WTC11 (cell line): ENCODE results near the gene PTPRK. TPM values are rescaled to one million over a fixed set of nuclear protein-coding genes. Genes with fewer than 3 reads are reported as not detected.

Source experiments
- ATAC-seq: fragments of 200-7000 bp; cut with Tn5 transposase; 2 replicates; pipeline ENCODE4 v1.10.0; 2021; ENCODE audit warnings: mild to moderate bottlenecking, moderate library complexity
- CTCF ChIA-PET: fragments of 300-600 bp; sonication (Branson Sonifier 250); formaldehyde crosslinking; loops from one replicate; lab custom pipeline; 2021; ENCODE audit warnings: antibody characterized with exemption; lab: Charles Lee
- POLR2A ChIA-PET: fragments of 350-600 bp; sonication (Branson Sonifier 250); formaldehyde crosslinking; loops from one replicate; lab custom pipeline; 2021; ENCODE audit warnings: antibody characterized with exemption; lab: Charles Lee
- DNase-seq: peaks from one replicate; pipeline ENCODE4 v3.0.0; 2021; ENCODE audit warnings: low spot score
- H3K27ac Mint-ChIP-seq: 2 replicates; pipeline ENCODE4 v1.8.0; 2021; ENCODE audit warnings: mixed read lengths
- H3K27me3 Mint-ChIP-seq: 2 replicates; pipeline ENCODE4 v1.8.0; 2021; ENCODE audit warnings: low read depth, mild to moderate bottlenecking, moderate library complexity, mixed read lengths
- H3K36me3 Mint-ChIP-seq: 2 replicates; pipeline ENCODE4 v1.8.0; 2021; ENCODE audit warnings: mixed read lengths
- H3K4me1 Mint-ChIP-seq: 2 replicates; pipeline ENCODE4 v1.8.0; 2022; ENCODE audit warnings: mixed read lengths
- H3K4me3 Mint-ChIP-seq: 2 replicates; pipeline ENCODE4 v1.8.0; 2021; ENCODE audit warnings: mild to moderate bottlenecking, moderate library complexity, mixed read lengths
- H3K9me3 Mint-ChIP-seq: 2 replicates; pipeline ENCODE4 v1.8.0; 2021; ENCODE audit warnings: mixed read lengths
- ETV6 ChIP-seq: sonication (generic); formaldehyde crosslinking; IDR thresholded peaks from 2 replicates; pipeline ENCODE4 v1.8.1; 2022; ENCODE audit warnings: mild to moderate bottlenecking, missing genetic modification reagents
- GRHL2 ChIP-seq: fragments of 250-450 bp; sonication (Bioruptor Pico); IDR thresholded peaks from 2 replicates; pipeline ENCODE4 v1.8.0; 2022; ENCODE audit warnings: mild to moderate bottlenecking, moderate library complexity; ENCODE audit not compliant: insufficient replicate concordance, severe bottlenecking
- JUN ChIP-seq: sonication (generic); formaldehyde crosslinking; IDR thresholded peaks from 2 replicates; pipeline ENCODE4 v1.8.0; 2023; ENCODE audit warnings: mild to moderate bottlenecking, missing genetic modification reagents
- KAT7 ChIP-seq: sonication (generic); formaldehyde crosslinking; IDR thresholded peaks from 2 replicates; pipeline ENCODE4 v1.8.1; 2023; ENCODE audit warnings: missing genetic modification reagents, mild to moderate bottlenecking, borderline replicate concordance
- MYBL2 ChIP-seq: sonication (generic); formaldehyde crosslinking; IDR thresholded peaks from 2 replicates; pipeline ENCODE4 v1.8.1; 2023; ENCODE audit warnings: mild to moderate bottlenecking, moderate library complexity, missing genetic modification reagents
- RELA ChIP-seq: sonication (generic); formaldehyde crosslinking; IDR thresholded peaks from 2 replicates; pipeline ENCODE4 v1.8.1; 2022; ENCODE audit warnings: missing genetic modification reagents, mild to moderate bottlenecking, borderline replicate concordance
- SP1 ChIP-seq: sonication (generic); formaldehyde crosslinking; conservative IDR thresholded peaks from 2 replicates; pipeline ENCODE4 v1.8.1; 2022; ENCODE audit warnings: missing genetic modification reagents
- ZNF138 ChIP-seq: sonication (generic); formaldehyde crosslinking; conservative IDR thresholded peaks from 2 replicates; pipeline ENCODE4 v1.8.1; 2022; ENCODE audit warnings: mild to moderate bottlenecking, moderate library complexity, missing genetic modification reagents
- ZNF232 ChIP-seq: sonication (generic); formaldehyde crosslinking; IDR thresholded peaks from 2 replicates; pipeline ENCODE4 v1.8.0; 2022; ENCODE audit warnings: mild to moderate bottlenecking, missing genetic modification reagents
- total RNA-seq: library from RNA; stranded (reverse); gene quantifications from 3 replicates; pipeline ENCODE4 v1.2.3, GENCODE V29; 2021
- TF ChIP-seq, protein P1 (sequence below): sonication (generic); formaldehyde crosslinking; IDR thresholded peaks from 2 replicates; pipeline ENCODE4 v1.8.0; 2022; ENCODE audit warnings: mild to moderate bottlenecking, missing genetic modification reagents
- TF ChIP-seq, protein P2 (sequence below): sonication (generic); formaldehyde crosslinking; IDR thresholded peaks from 2 replicates; pipeline ENCODE4 v1.8.1; 2023; ENCODE audit warnings: mild to moderate bottlenecking, missing genetic modification reagents, moderate library complexity
- TF ChIP-seq, protein P3 (sequence below): fragments of 250-450 bp; sonication (Bioruptor Pico); conservative IDR thresholded peaks from 2 replicates; pipeline ENCODE4 v1.9.0; 2021; ENCODE audit warnings: mild to moderate bottlenecking
- TF ChIP-seq, protein P4 (sequence below): sonication (generic); formaldehyde crosslinking; IDR thresholded peaks from 2 replicates; pipeline ENCODE4 v1.8.1; 2023; ENCODE audit warnings: mild to moderate bottlenecking, missing genetic modification reagents, borderline replicate concordance
- TF ChIP-seq, protein P5 (sequence below): fragments of 250-450 bp; sonication (Bioruptor Pico); IDR thresholded peaks from 2 replicates; pipeline ENCODE4 v1.9.0; 2021; ENCODE audit warnings: mild to moderate bottlenecking, borderline replicate concordance
- TF ChIP-seq, protein P6 (sequence below): sonication (generic); formaldehyde crosslinking; IDR thresholded peaks from 2 replicates; pipeline ENCODE4 v1.8.1; 2022; ENCODE audit warnings: low read depth, mild to moderate bottlenecking, moderate library complexity, missing genetic modification reagents, borderline replicate concordance

The PTPRK gene
- total RNA-seq, 1 experiment from 2014 or later, result 44.8 TPM

DNA sequence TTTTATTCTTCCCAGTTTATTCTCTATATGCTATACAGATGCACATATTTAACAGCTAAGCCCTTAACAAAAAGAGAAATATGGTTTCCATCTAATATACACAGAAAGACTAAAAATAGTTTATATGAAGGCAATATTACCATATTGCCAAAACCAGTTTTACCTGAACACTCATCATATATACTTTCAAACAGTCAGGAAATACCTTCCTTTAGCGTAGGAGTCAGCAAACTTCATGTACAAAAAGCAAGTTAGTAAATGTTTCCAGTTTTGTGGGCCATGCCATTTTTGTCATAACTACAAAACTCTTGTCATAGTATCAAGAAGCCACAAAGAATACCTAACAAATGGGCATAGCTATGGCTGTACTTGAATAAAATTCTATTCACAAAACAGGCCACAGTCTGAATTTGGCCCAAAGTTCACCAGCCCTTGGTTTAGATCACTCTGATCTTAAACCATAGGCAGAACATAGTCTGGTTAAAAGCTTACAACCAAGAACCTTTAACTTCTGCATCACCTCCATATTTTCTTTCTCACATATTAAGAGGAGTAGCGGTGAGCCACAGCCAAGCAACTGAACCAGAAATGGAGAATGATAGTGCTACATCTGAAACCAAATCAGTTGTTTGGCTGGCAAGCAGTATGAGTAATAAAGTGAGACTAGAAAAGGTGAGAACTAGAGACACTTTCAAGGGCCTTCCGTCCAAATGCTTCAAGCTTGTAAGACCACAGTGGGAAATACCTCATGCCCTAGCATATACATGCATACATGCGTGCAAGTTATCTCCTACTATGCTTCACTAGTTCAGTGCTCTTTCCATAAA lies 116.6 kb downstream of the PTPRK start (continued):
- TF ChIP-seq, protein P1, sequence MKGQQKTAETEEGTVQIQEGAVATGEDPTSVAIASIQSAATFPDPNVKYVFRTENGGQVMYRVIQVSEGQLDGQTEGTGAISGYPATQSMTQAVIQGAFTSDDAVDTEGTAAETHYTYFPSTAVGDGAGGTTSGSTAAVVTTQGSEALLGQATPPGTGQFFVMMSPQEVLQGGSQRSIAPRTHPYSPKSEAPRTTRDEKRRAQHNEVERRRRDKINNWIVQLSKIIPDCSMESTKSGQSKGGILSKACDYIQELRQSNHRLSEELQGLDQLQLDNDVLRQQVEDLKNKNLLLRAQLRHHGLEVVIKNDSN (CRISPR knock-in tag), result no peak
- TF ChIP-seq JUN (CRISPR knock-in tag), result no peak
- no peak for TF ChIP-seq GRHL2 (CRISPR knock-in tag)
- TF ChIP-seq, protein P2, sequence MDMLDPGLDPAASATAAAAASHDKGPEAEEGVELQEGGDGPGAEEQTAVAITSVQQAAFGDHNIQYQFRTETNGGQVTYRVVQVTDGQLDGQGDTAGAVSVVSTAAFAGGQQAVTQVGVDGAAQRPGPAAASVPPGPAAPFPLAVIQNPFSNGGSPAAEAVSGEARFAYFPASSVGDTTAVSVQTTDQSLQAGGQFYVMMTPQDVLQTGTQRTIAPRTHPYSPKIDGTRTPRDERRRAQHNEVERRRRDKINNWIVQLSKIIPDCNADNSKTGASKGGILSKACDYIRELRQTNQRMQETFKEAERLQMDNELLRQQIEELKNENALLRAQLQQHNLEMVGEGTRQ (CRISPR knock-in tag), result no peak
- TF ChIP-seq, protein P3, sequence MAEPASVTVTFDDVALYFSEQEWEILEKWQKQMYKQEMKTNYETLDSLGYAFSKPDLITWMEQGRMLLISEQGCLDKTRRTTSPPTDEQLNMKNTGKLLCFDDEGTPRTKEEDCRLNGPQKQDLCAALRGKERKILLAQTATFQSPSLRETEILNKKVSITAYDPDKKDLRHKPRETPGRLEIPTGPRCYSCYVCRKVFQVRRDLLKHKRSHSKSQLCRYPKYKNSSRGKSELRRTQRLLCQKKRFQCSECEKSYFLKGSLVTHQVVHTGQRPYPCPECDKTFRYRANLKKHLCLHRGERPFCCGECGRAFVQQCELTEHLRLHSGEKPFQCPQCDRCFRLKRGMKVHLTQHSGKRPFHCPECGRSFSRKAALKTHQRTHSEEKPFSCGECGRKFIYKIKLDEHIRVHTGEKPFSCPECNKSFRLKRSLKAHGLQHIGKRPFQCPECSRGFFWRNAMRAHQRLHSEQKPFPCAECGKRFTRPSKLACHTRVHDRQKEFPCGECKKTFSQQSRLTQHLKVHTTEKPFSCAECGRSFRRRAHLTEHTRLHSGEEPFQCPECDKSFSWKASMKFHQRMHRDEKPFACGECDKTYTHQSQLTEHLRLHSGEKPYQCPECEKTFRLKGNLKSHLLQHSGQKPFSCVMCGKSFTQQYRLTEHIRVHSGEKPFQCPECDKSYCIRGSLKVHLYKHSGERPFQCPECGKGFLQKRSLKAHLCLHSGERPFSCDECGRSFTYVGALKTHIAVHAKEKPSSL (CRISPR knock-in tag), result no peak

DNA sequence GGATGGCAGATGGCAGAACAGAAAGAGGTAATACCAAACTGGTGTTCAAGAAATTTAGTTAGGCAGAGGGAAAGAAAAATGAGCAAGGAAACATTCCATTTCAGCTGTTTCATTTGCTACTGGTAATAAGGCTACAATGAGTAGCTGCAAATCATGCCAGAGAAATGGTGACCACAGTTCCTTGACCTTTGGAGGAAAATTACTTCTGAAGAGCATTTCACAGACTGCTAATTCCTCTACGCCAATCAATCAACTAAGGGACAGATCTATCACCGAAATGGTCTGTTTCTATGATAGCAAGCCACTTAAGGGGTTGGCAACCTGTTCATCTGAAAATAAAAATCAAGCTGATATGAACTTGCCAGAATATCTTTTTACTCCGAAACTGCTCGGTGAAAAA lies 119.5 kb downstream of the PTPRK start:
- Mint-ChIP-seq H3K4me3 (no peak overlapping the region), H3K4me1 (peaks cover 26% of the 10 kb centered on the region), H3K36me3 (peaks cover 5% of the 10 kb centered on the region), H3K27ac (no peak overlapping the region), H3K27me3 (no peaks in the 10 kb centered on the region), H3K9me3 (0 out of 2 replicates have a peak, but pooled peaks cover 3% of the 10 kb centered on the region)
- ATAC-seq (no peak), DNase-seq (no peak)
- TF ChIP-seq KAT7 (CRISPR knock-in tag) (no peak), ETV6 (CRISPR knock-in tag) (no peak), RELA (CRISPR knock-in tag) (no peak), ZNF138 (no peak), ZNF232 (CRISPR knock-in tag) (no peak), SP1 (CRISPR knock-in tag) (no peak), MYBL2 (CRISPR knock-in tag) (no peak), GRHL2 (CRISPR knock-in tag) (no peak)
- TF ChIP-seq, protein P4, sequence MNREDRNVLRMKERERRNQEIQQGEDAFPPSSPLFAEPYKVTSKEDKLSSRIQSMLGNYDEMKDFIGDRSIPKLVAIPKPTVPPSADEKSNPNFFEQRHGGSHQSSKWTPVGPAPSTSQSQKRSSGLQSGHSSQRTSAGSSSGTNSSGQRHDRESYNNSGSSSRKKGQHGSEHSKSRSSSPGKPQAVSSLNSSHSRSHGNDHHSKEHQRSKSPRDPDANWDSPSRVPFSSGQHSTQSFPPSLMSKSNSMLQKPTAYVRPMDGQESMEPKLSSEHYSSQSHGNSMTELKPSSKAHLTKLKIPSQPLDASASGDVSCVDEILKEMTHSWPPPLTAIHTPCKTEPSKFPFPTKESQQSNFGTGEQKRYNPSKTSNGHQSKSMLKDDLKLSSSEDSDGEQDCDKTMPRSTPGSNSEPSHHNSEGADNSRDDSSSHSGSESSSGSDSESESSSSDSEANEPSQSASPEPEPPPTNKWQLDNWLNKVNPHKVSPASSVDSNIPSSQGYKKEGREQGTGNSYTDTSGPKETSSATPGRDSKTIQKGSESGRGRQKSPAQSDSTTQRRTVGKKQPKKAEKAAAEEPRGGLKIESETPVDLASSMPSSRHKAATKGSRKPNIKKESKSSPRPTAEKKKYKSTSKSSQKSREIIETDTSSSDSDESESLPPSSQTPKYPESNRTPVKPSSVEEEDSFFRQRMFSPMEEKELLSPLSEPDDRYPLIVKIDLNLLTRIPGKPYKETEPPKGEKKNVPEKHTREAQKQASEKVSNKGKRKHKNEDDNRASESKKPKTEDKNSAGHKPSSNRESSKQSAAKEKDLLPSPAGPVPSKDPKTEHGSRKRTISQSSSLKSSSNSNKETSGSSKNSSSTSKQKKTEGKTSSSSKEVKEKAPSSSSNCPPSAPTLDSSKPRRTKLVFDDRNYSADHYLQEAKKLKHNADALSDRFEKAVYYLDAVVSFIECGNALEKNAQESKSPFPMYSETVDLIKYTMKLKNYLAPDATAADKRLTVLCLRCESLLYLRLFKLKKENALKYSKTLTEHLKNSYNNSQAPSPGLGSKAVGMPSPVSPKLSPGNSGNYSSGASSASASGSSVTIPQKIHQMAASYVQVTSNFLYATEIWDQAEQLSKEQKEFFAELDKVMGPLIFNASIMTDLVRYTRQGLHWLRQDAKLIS, result no peak
- TF ChIP-seq, protein P5, sequence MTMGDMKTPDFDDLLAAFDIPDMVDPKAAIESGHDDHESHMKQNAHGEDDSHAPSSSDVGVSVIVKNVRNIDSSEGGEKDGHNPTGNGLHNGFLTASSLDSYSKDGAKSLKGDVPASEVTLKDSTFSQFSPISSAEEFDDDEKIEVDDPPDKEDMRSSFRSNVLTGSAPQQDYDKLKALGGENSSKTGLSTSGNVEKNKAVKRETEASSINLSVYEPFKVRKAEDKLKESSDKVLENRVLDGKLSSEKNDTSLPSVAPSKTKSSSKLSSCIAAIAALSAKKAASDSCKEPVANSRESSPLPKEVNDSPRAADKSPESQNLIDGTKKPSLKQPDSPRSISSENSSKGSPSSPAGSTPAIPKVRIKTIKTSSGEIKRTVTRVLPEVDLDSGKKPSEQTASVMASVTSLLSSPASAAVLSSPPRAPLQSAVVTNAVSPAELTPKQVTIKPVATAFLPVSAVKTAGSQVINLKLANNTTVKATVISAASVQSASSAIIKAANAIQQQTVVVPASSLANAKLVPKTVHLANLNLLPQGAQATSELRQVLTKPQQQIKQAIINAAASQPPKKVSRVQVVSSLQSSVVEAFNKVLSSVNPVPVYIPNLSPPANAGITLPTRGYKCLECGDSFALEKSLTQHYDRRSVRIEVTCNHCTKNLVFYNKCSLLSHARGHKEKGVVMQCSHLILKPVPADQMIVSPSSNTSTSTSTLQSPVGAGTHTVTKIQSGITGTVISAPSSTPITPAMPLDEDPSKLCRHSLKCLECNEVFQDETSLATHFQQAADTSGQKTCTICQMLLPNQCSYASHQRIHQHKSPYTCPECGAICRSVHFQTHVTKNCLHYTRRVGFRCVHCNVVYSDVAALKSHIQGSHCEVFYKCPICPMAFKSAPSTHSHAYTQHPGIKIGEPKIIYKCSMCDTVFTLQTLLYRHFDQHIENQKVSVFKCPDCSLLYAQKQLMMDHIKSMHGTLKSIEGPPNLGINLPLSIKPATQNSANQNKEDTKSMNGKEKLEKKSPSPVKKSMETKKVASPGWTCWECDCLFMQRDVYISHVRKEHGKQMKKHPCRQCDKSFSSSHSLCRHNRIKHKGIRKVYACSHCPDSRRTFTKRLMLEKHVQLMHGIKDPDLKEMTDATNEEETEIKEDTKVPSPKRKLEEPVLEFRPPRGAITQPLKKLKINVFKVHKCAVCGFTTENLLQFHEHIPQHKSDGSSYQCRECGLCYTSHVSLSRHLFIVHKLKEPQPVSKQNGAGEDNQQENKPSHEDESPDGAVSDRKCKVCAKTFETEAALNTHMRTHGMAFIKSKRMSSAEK, result no peak
- TF ChIP-seq, protein P6, sequence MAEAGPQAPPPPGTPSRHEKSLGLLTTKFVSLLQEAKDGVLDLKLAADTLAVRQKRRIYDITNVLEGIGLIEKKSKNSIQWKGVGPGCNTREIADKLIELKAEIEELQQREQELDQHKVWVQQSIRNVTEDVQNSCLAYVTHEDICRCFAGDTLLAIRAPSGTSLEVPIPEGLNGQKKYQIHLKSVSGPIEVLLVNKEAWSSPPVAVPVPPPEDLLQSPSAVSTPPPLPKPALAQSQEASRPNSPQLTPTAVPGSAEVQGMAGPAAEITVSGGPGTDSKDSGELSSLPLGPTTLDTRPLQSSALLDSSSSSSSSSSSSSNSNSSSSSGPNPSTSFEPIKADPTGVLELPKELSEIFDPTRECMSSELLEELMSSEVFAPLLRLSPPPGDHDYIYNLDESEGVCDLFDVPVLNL, result no peak
- CTCF ChIA-PET, result no interaction called here
- POLR2A ChIA-PET, result no interaction called here
